ENCODE data around the gene FAM163B. TPM values are rescaled to one million over a fixed set of nuclear protein-coding genes. Genes with fewer than 3 reads are reported as not detected.
A peak's percentile ranks its signal among the peaks of the same experiment; 100 is the strongest.

The FAM163B gene
- under 1 TPM in 2 of 10 donors, not detected in 8; 0.25 to 0.31 TPM for polyA plus RNA-seq (ENCODE audit: insufficient read length in 10 of 10)
- long read RNA-seq, donor 1 = 0 reads
- long read RNA-seq, donor 2 = 0 reads
- long read RNA-seq, donor 3 = 0 reads
- long read RNA-seq, donor 4 = 0 reads
- long read RNA-seq, donor 5 = 0 reads
- long read RNA-seq, donor 6 = 0 reads
- long read RNA-seq, donor 7 = 0 reads
- long read RNA-seq, donor 8 = 0 reads
- long read RNA-seq, donor 9 = 0 reads

DNA sequence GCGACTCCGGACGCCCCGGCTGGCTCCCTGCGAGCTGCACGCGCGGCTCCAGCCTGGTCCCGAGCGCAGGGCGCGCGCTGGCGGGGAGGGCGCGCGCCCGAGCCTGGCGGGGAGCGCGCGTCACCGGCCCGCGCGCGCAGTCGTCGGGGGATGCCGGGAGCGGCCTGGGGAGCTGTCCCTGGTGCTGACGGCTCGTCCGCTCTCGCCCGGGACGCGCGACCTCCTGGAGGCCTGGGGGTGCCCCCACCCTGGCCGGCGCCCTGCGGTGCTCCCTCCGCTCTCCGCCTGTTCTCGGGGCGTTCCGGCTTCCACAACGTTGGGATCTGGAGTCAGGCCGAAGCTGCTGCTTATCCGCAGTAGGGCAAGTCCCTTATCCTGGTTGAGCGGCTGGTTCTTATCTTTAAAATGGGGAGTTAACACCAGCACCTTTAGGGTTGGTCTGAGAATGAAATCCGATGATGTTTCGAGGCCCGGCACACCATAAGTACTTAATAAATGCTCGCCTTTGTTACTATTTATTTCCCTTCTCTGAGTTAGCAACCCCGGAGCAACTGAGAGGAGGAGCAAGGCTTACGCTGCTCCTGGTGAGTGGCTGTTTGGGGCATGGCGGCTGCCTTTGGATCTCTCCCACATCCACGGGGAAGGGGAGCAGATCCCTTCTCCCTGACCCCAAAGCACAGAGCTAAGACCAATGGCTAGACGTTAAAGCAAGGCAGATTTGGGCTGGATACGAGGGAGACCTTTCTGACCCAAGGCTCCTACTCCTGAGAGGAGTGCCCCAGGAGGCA is at the start of gene FAM163B:
TSS of gene FAM163B (minus strand) at position 79 of the 788 bp plus-strand sequence. CDS start 29,166 bp downstream, outside the sequence.
- peak; percentile 49 to 82 (median 79) for DNase-seq

DNA sequence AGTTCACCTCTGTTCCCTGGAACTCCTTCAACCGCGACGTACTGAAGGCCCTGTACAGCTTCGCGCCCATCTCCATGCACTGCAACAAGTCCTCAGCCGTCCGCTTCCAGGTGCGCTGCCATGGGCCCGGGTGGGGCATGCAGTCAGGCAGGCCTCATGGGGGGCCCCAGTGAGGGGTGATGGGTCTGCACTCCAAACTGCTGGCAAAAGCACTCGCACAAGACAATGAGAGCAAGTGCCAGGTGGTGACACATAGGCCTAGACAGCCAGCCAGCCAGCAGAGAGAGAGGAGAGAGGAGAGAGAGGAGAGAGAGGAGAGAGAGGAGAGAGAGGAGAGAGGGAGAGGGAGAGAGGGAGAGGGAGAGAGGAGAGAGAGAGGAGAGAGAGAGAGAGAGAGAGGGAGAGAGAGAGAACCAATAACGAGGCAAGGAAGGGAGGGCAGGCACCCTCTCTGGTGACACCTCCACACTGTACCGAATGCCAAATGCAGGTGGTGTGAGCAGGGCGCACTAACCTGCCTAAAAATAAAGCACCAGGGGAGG is 48.0 kb upstream of the FAM163B start:
- DNase-seq = peak in 1 of 3 donors; percentile 38

DNA sequence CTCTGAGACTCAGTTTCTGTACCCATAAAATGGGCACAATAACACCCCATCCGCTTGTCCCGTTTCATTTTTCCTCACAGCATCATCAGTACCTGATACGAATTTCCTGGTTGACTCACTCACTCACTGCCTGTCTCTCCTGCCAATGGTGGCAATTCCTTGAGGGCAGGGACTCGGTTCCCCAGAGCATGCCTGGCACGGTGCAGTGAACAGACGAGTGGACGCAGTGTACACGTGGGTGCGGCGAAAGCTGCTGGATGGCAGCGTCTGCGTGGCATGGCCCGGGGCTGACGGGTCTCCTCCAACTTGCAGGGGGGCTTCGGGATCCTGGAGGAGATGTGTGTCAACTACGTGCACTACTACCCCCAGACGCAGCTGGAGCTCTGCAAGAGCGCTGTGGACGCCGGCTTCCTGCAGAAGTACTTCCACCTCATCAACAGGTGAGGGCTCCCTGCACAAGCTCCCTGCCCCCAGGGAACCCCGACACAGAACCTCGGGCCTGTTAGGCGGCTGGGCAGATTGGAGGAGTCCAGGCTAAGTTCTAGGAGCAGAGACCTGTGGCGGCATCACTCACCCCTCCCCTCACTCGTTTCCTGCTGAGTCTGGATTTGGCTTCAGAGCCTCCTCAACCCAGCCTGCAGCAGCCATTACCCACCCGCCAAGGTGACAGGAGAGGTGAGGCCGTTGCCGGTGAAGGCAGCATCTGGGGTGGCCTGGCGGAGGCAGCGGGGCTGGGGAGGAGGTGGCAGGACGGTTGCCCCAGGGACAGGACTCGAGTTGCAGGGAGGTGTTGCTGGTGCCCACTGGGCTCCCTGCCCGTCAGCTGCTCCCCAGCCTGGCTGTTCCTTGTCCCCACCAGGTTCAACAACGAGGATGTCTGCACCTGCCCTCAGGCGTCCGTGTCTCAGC is 47.3 kb upstream of the FAM163B start:
- DNase-seq = no peak

DNA sequence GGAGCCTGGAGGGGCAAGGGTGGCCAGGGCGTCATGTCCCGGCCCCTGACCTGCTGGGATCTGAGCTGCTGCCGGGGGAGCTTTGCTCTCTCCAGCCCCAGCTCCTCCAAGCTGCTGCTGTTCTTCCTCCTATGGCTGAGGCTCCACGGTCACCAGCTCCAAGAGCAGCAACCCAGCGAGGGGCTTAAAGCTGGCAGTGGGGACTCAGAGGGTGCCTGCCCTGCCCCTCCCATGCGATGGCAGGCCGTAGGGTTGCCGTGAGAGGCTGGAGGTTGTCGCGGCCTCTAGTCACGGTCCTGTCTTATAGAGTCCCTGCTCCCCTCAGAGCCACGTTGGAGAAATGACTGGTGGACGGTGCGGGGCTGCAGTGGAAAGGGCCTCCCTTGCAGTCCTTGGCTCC is 46.5 kb upstream of the FAM163B start:
- DNase-seq = no peak

DNA sequence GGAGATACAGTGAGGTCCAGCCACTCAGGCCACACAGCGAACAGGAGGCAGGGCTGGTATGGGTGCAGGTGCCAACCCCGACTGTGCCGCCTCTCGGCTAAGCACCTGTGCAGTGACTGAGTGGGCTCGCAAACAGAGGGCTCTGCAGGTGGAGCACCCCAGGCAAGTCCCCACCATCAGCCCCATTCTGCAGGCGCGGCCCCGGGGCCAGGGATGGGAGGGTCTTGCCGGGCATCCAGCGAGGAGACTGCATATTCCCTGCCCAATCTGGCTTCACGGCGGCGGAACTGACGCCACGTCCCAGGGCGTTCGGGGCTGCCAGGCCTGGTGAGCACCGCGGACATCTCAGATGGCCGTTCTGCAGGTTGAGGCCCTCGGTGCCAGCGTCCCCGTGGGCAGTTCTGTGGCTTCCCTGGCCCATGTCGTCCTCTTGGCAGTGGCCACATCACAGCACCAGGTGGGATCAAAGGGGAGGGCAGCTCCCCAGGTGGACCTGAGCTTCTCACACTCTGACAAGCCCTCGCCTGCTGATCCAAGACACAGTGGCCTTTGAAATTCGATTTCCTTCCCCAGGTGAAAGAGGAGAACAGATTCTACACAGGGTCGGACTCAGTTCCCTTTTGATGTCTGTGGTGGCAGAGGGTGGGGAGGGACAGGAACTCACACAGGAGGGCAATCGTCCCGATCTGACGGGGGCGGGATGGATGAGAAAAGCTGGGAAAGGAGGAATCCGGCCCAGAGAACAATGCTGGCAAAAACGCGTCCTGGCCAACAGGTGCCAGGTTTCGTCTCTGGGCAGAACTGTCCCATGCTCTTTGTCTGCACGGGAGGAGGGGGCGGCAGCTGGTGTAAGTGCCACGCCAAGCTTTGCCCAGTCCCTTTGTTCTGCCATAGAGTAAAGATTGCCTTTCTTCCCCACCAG is 45.8 kb upstream of the FAM163B start:
- no peak for DNase-seq

DNA sequence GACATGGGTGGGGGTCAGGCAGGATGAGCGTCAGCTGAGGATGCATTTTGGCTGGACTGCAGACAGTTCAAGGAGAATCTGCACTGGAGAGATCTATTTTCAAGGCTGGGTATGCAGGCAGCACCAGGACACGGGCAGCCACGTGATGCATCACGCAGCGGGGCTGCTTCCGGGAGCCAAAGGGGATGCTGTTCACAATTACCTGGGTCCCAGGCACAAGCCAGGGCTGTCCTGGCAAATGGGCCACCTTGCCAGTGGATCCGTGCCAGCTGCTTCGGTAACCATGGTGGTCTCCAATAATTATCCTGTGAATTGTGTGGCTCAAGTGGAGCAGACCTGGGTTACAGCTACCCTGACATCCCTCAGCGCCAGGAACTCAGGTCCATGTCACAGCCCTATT is 44.4 kb upstream of the FAM163B start:
- DNase-seq = no peak

DNA sequence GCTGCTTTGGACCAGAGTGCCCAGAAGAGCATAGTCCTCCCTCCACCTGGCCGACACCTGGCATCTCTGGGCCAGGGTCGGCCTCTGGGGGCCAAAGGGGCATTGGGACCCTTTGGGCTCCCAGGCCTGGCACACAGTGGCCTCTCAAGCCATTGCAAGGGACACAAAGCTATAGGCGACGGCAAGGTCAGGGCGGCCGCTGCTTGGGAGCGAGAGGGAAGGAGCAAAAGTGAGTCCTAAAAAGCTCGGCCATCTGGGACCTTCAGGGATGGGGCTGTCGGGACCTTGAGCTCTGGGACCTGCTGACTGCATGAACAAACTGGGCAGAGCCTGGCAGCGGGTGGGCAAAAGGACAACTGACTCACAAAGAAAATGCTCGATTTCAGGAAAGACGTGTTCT is 40.8 kb upstream of the FAM163B start:
- no peak for DNase-seq

DNA sequence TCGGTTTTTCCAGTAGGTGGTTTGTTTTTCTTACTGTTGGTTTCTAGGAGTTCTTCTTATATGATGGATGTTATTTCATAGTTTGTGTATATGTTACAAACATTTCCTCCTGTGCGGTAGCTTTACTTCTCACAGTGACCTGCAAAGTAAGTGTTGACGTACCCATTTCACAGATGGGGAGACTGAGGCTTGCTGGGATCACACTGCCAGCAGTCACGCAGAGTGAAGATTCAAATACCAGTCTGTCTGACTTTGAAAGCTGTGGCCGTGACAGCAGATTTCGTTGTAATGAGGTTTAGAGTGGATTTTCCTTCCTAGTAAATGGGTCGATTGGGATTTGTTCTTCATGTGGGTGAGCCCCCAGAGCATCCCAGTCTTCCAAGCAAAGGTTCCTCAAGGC is 40.0 kb upstream of the FAM163B start:
- no peak for DNase-seq

DNA sequence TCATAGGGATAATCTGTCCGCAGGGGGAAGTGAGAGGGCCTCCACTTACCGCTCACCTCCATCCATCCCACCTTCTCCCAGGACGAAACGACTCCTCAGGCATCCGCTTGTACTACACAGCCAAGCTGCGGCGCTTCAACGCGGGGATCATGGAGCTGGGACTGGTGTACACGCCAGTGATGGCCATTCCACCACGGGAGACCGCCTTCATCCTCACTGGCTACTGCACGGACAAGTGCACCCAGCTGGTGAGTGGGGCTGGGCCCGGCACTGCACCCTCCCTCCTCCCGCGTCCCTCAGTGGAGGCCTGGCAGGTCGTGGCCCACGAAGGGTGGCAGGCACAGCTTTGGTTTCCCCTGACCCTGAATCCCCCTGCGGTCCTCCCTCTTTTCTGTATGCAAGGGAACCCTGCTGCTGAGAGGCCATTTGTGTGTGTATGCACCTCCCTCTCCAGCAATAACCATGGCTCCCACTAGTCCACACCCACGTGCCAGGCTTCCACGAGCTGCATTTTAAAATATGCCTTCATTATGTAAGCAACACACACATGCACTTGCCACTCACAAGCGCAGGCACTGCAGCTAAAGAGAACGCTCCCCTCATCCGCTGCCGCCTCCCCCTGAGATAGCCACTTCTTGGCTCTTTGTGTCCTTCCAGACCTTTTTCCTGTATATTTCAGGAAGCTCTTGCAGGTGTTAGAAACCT is 38.7 kb upstream of the FAM163B start:
- no peak for DNase-seq

DNA sequence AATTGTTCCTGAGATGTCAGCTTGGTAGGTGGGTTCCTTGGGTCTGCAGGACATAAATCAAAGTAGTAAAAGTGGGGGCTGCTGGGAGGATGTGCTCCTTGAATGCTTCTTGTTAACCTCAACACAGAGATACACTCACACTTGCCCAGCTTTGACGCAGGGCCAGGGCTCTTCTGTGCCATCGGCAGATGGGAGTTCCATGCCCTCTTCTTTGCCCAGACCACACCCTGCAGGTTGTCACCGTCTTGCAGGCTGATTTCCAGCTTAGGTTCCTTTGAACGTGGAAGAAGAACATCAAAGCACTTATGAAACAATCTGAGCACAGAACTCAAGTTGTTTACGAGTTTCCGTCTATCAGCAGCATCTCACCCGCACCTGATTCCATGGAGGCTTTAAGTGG is 38.0 kb upstream of the FAM163B start:
- DNase-seq = no peak

DNA sequence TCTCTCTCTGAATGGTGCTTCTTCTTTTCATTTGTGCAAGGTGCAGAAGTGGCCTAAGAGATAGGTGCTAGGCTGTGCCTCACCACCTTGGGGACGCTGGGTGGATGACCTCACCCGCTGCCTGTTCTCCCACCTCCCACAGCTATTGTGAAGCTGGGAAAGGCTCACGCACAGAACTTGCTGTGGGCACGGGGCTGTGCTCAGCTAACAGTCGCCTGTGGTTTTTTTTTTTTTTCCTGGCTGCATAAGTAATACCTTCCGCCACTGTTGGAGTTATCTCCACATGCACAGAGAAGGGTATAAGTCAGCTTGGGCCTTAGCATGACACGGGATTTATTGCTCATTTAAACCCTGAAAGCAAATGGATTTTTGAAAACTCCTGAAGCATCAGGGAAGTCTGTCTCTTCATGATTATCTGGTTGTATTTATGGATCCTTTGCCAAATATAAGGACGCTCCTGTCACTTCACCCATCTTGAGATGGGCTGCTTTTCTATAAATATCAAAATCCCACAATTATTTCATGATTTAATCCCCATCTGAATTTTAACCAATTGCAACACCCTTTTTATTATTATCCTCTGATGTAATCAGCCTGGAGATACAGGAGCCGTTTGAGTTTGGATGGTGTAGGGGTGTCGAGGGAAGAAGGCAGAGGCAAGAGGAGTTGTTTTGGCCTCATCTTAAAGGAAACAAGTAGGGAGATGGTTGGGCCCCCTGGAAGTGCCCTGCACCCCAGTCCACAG is 36.0 kb upstream of the FAM163B start:
- DNase-seq = no peak

DNA sequence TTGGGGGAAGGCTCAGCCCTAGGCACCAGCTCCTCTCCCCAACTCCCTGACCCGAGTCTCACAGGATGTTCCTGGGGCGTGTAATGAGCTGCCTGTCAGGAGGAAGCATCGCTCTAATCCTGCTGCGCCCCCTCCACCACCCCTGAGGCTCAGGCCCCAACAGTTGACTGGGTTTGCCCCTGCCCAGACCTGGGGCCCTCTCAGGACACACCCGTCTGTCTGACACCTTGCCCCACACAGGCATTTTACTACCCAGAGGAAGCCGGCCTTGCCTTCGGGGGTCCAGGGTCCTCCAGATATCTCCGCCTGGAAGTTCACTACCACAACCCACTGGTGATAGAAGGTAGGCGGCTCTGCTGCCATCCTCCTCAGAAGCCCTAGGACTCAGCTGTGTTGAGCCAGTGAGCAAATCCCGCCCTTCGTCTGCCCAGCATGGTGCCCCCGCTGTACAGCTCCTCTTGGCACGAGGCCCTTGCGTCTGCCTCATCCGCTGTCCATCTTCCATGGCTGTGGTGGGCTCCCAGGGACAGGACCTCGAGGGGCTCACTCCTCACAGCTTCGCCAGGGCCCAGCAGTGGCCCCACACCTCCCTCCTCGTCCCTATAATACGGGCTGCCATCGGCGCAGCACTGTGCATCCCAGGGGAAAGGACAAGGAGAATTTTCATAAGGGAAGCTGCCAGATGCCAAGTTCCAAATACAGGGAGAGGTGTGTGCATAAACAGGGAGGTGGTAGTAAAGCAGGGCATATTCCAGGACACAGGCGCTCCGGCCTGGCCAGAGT is 35.0 kb upstream of the FAM163B start:
- no peak for DNase-seq

DNA sequence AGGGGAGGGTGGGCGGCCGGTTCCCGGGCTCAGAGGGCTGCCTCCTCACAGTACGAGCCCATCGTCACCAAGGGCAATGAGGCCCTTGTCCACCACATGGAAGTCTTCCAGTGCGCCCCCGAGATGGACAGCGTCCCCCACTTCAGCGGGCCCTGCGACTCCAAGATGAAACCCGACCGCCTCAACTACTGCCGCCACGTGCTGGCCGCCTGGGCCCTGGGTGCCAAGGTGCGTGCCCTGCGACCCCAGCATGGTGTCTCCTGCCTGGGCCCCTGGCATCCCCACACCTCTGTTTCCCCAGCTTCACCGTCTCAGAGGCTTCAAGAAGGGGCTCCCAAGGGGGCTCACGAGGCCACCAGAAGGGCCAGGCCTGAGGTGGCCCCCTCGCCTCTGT is 34.2 kb upstream of the FAM163B start:
- DNase-seq = no peak

DNA sequence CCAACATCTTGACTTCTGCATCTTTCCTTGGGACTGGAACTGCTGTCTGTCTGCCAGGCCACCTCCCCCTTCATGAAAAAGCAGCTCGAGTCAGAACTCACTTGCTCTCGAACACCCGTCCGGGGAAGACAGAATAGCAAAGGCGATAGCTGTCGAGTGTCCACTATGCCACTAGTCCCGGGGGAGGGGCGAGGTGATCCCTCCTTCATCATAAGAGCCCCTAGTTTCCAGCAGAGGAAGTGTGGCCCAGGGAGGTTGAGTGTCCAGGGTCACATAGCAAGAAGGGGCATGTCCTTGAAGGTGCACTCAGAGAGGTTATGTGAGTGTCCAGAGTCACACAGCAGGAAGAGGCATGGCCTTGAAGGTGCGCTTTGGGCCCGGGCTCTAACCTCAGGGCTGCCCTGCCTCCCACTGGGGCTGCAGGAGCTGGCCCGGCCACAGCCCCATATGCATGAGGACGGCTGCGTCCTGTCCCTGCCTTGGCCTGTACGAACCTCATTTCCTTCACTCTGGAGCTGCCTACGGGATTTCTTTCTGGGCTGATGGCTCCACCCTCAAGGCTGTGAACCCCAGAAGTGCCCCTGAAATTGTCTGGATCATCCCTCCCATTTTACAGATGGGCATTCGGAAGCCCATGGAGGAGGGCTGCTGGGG is 33.6 kb upstream of the FAM163B start:
- DNase-seq = no peak

DNA sequence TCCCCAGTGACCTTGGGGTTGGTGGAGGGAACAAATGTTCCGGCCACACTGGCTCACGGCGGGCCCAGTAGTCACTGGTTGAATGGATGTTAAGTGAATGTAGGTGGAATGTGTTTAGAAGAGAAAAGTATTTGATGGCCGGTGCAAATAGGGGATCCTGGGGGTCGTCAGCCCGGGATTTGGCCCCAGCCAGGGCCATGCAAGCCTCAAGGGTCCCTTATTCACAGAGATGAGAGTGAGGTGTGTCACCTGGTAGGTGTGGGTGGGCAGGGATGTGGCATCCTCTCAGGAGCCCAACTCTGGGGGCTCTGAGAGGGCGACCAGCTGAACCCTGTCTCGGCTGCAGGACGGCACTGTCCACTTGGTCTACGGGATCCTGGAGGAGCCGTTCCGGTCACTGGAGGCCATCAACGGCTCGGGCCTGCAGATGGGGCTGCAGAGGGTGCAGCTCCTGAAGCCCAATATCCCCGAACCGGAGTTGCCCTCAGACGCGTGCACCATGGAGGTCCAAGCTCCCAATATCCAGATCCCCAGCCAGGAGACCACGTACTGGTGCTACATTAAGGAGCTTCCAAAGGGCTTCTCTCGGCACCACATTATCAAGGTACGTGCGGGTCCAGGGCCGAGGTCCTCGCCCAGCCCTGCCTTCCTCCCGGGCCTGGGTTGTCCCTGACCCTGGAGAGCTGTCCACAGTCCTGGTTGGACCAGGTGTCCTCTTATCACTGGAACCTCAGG is 32.8 kb upstream of the FAM163B start:
- no peak for DNase-seq

DNA sequence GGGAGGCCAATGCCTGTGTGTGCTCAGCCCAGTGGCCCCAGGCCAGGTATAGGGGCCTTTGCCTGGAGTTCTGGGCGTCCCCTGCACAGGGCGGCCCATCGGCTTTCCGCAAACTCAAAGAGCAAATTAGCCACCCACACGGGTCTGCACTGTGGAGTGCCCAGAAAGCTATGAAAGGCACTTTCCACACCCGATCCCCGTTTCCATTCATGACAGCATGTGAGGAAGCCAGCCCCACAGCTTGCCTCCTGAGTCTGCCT is 32.1 kb upstream of the FAM163B start:
- no peak for DNase-seq

DNA sequence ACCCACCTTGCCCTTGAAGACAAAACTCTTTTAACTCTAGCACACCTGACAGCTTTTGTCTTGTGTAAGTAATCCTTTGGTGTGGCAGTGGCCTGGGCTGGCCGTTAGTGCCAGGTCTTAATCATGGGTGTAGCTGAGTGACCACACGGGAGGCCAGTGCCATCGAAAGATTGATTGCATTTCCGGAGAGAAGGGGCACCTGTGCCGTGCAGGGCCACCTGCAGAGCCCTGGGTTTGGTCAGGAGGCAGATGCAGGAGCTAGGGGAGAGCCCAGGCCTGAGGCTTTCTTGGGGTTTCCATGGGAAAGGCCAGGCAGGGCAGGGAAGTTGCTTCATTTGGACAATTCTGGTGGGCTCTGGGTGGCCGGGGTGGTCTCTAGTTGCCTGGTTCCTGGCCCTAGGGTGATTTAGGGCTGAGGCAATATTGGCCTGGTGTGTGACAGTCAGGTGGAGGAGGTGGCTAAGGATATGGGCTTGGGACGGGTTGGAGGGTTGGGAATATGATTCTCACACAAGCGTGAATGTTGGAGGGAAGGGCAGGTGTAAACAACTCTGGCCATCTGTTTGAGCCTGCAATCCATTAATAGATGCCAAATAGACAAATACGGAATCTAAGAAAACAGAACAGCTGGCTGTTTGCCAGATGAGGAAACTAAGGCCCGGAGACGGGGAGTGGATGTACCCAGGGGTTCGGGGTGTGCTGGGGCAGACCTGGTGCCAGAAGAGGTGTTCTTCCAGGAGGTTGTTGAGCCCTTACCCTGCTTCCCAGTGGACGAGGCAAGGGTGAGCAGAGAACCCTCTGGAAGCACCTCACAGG is 31.6 kb upstream of the FAM163B start:
- no peak for DNase-seq

Measured in muscle of back (tissue), 13 donors.